Small intestine (tissue), 7 donors: ENCODE results near the gene CAMK2D. TPM values are rescaled to one million over a fixed set of nuclear protein-coding genes. Genes with fewer than 3 reads are reported as not detected.

ENCODE experiments used
- DNase-seq, 2 donors: peaks; one replicate each; pipeline versions ENCODE4 v3.0.0 to v3.0.0-alpha.2; 2013
- FAIRE-seq: peaks from 2 replicates; lab custom pipeline; 2012; peaks lifted over from hg19 to GRCh38; lab: Jason Lieb, UNC
- H3K27ac ChIP-seq, 3 donors: one replicate each; pipeline ENCODE4 v1.5.1; 2013; ENCODE audit warnings: low read length in 2 of 3, mild to moderate bottlenecking in 2 of 3, control low read depth in 1 of 3, inconsistent platforms in 1 of 3, low read depth in 1 of 3, moderate library complexity in 1 of 3
- H3K27me3 ChIP-seq, 3 donors: one replicate each; pipeline ENCODE4 v1.6.1; 2013; ENCODE audit warnings: low read length in 3 of 3, inconsistent platforms in 1 of 3; ENCODE audit not compliant: control insufficient read depth in 3 of 3, insufficient read depth in 3 of 3
- H3K36me3 ChIP-seq, 3 donors: one replicate each; pipeline ENCODE4 v1.6.1; 2013; ENCODE audit warnings: low read length in 3 of 3, inconsistent platforms in 1 of 3, low read depth in 1 of 3, mild to moderate bottlenecking in 1 of 3, moderate library complexity in 1 of 3; ENCODE audit not compliant: control insufficient read depth in 3 of 3, insufficient read depth in 2 of 3
- H3K4me1 ChIP-seq, 3 donors: one replicate each; pipeline ENCODE4 v1.6.1; 2013; ENCODE audit warnings: low read length in 2 of 3, inconsistent platforms in 1 of 3, low read depth in 1 of 3, mild to moderate bottlenecking in 1 of 3, moderate library complexity in 1 of 3; ENCODE audit not compliant: control insufficient read depth in 3 of 3, insufficient read depth in 2 of 3
- H3K4me3 ChIP-seq, 3 donors: one replicate each; pipeline ENCODE4 v1.5.1; 2013; ENCODE audit warnings: low read length in 3 of 3, control low read depth in 1 of 3, inconsistent platforms in 1 of 3, low read depth in 1 of 3, mild to moderate bottlenecking in 1 of 3, moderate library complexity in 1 of 3
- H3K9me3 ChIP-seq, 2 donors: one replicate each; pipeline ENCODE4 v1.6.1; 2013; ENCODE audit warnings: low read depth in 1 of 2, low read length in 1 of 2; ENCODE audit not compliant: control insufficient read depth in 2 of 2, insufficient read depth in 1 of 2
- WGBS, 3 donors: extraction: QIAGEN DNeasy Blood & Tissue Kit; methylation state at CpG; one replicate each; pipeline ENCODE4 v1.1.7; 2013; 5-methylcytosine and 5-hydroxymethylcytosine counted together
- polyA plus RNA-seq, 4 donors: library from polyadenylated mRNA; stranded (reverse) in 3 of 4; unstranded in 1 of 4; fragments of 200-250 nt in 3 of 4; fragments of 120-200 nt in 1 of 4; gene quantifications; one replicate each; pipeline versions ENCODE4 v1.2.1 to v1.2.3, GENCODE V29; 2013
- donor health status: healthy with polysubstance abuse.
- donor health status: control.
- donor health status: control.
- donor health status: Bipolar disorder and iron deficiency.
- donor health status: healthy.

Gene CAMK2D
- polyA plus RNA-seq, 4 donors: 21.1 to 81.1 (median 24.0) TPM

GRCh38 chr4:113541933-113542332 is 219.6 kb downstream of the CAMK2D start:
- Histone ChIP-seq H3K4me3 (no peak overlapping the region), H3K27me3 (no peaks in the 10 kb centered on the region), H3K27ac (no peak overlapping the region), H3K36me3 (no peaks in the 10 kb centered on the region), H3K4me1 (no peaks in the 10 kb centered on the region), H3K9me3 (no peaks in the 10 kb centered on the region)
- FAIRE-seq: no peak
- DNase-seq: no peak

DNA sequence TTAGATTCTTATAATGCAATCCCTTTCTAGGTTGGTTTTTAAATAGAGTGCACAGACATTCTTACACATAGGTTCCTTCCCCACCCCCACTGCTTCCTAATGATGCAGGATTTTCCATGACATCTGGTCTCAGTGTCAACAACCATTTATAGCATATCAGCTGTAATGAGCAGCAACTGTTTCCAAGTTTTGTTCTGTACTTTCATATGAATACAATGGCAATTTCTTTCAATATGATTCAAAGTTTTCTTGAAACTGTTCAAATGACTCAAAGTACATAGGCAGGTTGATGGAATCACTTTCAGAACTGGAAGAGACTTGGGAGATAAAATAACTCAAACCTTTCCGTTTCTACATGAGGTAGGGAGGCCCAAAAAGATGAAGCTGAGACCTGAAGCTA is 220.7 kb downstream of the CAMK2D start:
- no peak for FAIRE-seq
- 64 to 90% (median 78%) methylated on average over 1 of the region's 1 CpG for WGBS, 3 donors
- no peaks in the 10 kb centered on the region for H3K9me3 ChIP-seq

DNA sequence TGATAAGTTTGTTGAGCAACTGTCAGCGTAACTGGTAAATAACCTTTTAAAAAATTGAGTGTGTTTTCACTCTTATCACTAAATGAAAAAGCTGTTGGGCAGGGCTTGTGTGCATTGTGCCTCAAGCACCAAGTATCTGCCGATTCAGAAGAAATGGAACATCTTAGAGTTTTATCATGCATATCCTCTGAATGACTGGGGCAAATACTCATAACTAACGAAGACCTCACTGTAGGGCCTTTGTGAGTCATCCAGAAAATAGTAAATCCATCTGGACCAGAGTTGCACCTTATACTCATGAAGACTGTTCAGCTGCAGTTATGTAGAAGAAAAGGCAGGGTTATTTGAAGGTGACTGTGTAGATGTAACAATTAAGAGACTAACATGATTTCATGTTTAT is 222.1 kb downstream of the CAMK2D start:
- FAIRE-seq: no peak
- DNase-seq: peak in 1 of 2 donors; percentile 35
- 50 to 82% (median 77%) methylated on average over 3 of the region's 3 CpGs for WGBS, 3 donors

More for the DNA sequence above, 220.7 kb downstream of the CAMK2D start:
- no peak overlapping the region for H3K27ac ChIP-seq
- DNase-seq: peak; percentile 11 to 40
- H3K4me1 ChIP-seq: no peaks in the 10 kb centered on the region
- no peak overlapping the region for H3K4me3 ChIP-seq
- no peaks in the 10 kb centered on the region for H3K27me3 ChIP-seq
- H3K36me3 ChIP-seq: no peaks in the 10 kb centered on the region

DNA sequence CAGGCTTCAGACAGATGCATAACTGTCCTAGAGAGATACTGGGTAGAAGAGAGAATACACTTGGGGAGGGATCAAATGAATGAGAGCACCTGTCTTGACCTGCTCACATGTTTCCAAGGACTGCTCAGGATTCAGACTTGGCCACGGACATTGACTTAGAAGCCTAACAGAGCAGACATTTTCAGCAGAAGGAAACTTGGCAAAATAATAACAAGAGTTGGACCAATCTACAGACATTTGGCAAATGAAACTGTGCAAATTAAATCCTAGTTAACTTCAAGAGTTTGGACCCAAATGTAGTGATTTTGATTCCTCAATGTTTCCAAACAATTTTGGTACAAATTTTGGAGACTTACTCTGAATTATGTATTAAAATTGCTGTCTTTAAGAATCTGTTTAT is 223.9 kb downstream of the CAMK2D start:
- H3K27me3 ChIP-seq: no peaks in the 10 kb centered on the region

More for the DNA sequence above, 222.1 kb downstream of the CAMK2D start:
- Histone ChIP-seq H3K27ac (no peak overlapping the region), H3K4me3 (no peak overlapping the region), H3K9me3 (no peaks in the 10 kb centered on the region), H3K27me3 (no peaks in the 10 kb centered on the region), H3K36me3 (no peaks in the 10 kb centered on the region), H3K4me1 (no peaks in the 10 kb centered on the region)

GRCh38 chr4:113537203-113537602 is 224.3 kb downstream of the CAMK2D start:
- Histone ChIP-seq H3K4me1 (no peaks in the 10 kb centered on the region), H3K4me3 (no peak overlapping the region), H3K27me3 (no peaks in the 10 kb centered on the region), H3K36me3 (no peaks in the 10 kb centered on the region), H3K9me3 (no peaks in the 10 kb centered on the region), H3K27ac (no peak overlapping the region)
- DNase-seq (no peak), FAIRE-seq (no peak)
- WGBS, 3 donors: 75 to 89% (median 85%) methylated on average over 2 of the region's 2 CpGs

More for the DNA sequence above, 223.9 kb downstream of the CAMK2D start:
- Histone ChIP-seq H3K27ac (no peak overlapping the region), H3K4me3 (no peak overlapping the region), H3K4me1 (no peaks in the 10 kb centered on the region), H3K9me3 (no peaks in the 10 kb centered on the region), H3K36me3 (no peaks in the 10 kb centered on the region)
- WGBS, 3 donors: 71 to 100% (median 87%) methylated on average over 1 of the region's 1 CpG
- FAIRE-seq: no peak
- DNase-seq: no peak

- Histone ChIP-seq H3K27me3 (no peaks in the 10 kb centered on the region), H3K36me3 (peaks cover under 1 to 5% (median 4%) of the 10 kb centered on the region in 3 donors), H3K4me1 (no peaks in the 10 kb centered on the region), H3K27ac (no peak overlapping the region), H3K9me3 (no peaks in the 10 kb centered on the region), H3K4me3 (no peak overlapping the region)
- no peak for FAIRE-seq
- DNase-seq: no peak
- 65 to 82% (median 70%) methylated on average over 1 of the region's 1 CpG for WGBS, 3 donors
Observed at GRCh38 chr4:113534711-113535110, 226.8 kb downstream of the CAMK2D start.

DNA sequence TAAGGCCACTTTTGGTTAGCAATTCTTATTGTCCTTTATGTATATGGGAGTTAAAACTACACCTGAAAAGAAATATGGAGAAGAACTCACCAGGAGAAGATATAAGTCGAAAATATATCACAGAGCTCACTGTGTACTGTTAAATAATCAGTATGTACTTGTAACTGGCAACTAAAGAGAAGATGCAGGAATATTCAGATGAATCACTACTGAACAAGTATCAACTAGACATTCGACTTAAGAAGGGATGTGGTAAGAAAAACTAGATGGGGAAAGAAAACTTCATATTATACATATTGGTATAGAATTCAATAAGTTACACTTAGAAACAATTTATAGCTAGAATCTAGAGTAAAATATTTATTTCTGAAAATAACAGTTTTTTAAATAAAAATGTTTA is 230.0 kb downstream of the CAMK2D start:
- H3K27ac ChIP-seq: no peak overlapping the region
- no peak for FAIRE-seq
- whole genome bisulfite sequencing, 3 donors: 93 to 95% (median 95%) methylated on average over 2 of the region's 2 CpGs

GRCh38 chr4:113528395-113528794 is 233.1 kb downstream of the CAMK2D start:
- Histone ChIP-seq H3K9me3 (no peaks in the 10 kb centered on the region), H3K36me3 (peaks cover 3 to 11% (median 8%) of the 10 kb centered on the region in 3 donors), H3K27me3 (no peaks in the 10 kb centered on the region), H3K4me3 (no peak overlapping the region), H3K27ac (no peak overlapping the region), H3K4me1 (no peaks in the 10 kb centered on the region)
- WGBS, 3 donors: 61 to 72% (median 71%) methylated on average over 1 of the region's 1 CpG
- FAIRE-seq: no peak
- no peak for DNase-seq

More for the DNA sequence above, 230.0 kb downstream of the CAMK2D start:
- Histone ChIP-seq H3K9me3 (no peaks in the 10 kb centered on the region), H3K36me3 (peaks cover 3 to 5% (median 5%) of the 10 kb centered on the region in 3 donors), H3K27me3 (no peaks in the 10 kb centered on the region), H3K4me1 (no peaks in the 10 kb centered on the region), H3K4me3 (no peak overlapping the region)
- no peak for DNase-seq

DNA sequence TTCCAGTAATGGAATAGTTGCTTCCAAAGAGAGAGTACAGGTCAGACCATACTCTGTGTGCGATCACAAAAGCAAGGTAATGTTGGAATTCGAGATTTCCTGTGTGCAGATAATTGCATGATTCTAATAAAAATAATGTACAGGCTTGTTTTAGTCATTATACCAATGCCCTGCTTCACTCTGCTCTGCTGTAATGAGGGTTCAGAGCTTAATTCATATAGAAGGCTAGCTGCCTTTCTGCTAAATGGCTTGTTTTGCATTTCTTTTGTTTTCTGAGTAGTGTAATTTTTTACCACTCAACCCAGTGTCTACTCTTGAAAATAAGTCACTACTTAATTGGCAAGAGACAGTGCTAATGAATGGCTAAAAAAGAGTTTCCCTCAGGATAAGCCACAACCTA is 236.0 kb downstream of the CAMK2D start:
- peaks cover 7 to 13% (median 8%) of the 10 kb centered on the region in 3 donors for H3K36me3 ChIP-seq
- no peak overlapping the region for H3K4me3 ChIP-seq
- FAIRE-seq (no peak), DNase-seq (no peak)
- no peaks in the 10 kb centered on the region for H3K27me3 ChIP-seq
- H3K4me1 ChIP-seq: no peaks in the 10 kb centered on the region
- no peak overlapping the region for H3K27ac ChIP-seq
- H3K9me3 ChIP-seq: no peaks in the 10 kb centered on the region
- 86 to 94% (median 88%) methylated on average over 2 of the region's 2 CpGs for WGBS, 3 donors
